KG1 (cell line): ENCODE data around the gene ARHGAP40.
"Not testable (repeated sequence)": the region's sequence is repeated elsewhere in the genome, so short reads cannot be mapped to it uniquely, and the experiment has no call there.

Source experiments
- DNase-seq: peaks from one replicate; lab custom pipeline; 2025; lab: John Stamatoyannopoulos, UW

The ARHGAP40 gene

GRCh38 chr20:38588303-38588702, 13.3 kb upstream of the ARHGAP40 start:
- no peak for DNase-seq

DNA sequence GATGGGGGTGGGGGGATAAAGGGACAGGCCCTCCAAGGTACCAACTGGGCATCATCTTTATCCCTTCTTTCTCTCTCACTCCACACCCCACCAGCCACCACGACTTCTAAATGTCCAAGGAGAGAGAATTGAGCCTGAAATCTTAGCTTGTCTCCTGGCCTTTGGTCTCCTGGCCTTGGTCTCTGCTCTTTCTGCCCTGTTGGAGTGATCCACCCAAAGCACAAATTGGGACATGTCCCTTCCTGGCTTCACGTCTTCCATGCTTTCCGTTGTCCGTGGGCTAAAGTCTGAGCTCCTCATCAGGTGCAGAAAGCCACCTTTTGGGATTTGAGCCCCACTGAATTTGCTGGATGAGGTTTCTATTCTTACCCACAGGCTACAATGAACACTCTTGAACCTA, 12.3 kb upstream of the ARHGAP40 start:
- DNase-seq: no peak

GRCh38 chr20:38589967-38590675, 11.5 kb upstream of the ARHGAP40 start:
- no peak for DNase-seq

GRCh38 chr20:38590676-38591473, 10.7 kb upstream of the ARHGAP40 start:
- no peak for DNase-seq

DNA sequence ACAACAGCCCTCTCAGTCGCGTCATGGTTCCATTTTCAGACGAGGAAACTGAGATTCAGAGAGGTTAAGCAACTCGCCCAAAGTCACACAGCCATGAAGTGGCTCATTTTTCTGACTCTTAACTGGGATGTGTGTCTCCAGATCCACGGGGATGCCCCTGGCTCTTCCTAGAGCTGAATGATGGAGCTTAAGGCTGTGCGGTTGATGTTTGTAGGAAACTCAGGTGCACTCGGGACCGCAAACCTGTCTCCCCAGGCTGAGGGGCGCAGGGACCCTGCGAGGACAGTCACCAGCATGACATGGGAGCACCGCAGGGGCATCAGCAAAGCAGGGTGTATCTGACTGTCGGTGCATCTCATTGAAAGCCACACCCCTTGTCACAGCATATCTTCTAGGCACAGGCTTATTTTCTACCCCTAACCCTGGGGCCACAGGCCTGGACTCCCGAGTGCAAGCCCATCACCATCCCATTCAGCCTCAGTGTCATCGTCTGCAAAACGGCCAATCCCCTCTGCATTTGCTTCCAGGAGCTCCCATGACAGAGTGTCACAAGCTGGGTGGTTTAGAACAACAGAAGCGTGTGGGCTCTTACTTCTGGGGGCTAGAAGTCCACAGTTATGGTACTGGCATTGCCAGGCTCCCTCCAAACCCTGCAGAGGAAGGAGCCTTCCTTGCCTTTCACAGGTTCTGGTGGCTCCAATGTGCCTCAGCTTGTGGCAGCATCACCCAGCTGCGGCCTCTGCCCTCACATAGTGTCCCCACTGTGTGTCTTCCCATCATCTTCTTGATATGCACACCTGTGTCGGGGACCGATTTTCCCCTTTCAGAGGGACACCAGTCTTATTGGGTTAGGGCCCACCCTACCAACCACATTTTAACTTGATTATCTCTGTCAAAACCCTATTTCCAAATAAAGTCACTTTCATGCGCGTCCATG, 9.9 kb upstream of the ARHGAP40 start:
- DNase-seq: no peak

- DNase-seq: not testable (repeated sequence)
Measured at GRCh38 chr20:38592411-38592790, 9.2 kb upstream of the ARHGAP40 start.

GRCh38 chr20:38594281-38594680, 7.3 kb upstream of the ARHGAP40 start:
- DNase-seq: not testable (repeated sequence)

- not testable (repeated sequence) for DNase-seq
Measured at GRCh38 chr20:38595886-38596285, 5.7 kb upstream of the ARHGAP40 start.

- no peak for DNase-seq
Measured at GRCh38 chr20:38599410-38599882, 2.2 kb upstream of the ARHGAP40 start.

- DNase-seq: no peak
Measured at GRCh38 chr20:38600057-38600456, 1.6 kb upstream of the ARHGAP40 start.

- DNase-seq: no peak
Measured at GRCh38 chr20:38602185-38602581, 574 bp downstream of the ARHGAP40 start.

DNA sequence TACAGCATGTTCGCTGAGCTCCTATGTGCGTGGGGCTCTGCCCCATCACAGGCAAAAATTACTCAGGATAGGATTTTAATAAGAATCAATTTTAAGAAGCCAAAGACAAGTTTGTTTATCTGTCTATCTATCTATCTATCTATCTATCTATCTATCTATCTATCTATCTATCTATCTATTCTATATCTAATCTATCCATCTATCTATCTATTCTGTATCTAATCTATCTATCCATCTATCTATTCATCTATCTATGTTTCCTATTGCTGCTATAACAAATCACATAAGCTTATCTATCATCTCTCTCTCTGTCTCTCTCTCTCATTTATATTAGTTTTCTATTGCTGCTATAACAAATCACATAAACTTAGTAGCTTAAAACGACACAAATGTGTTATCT, 1.7 kb downstream of the ARHGAP40 start:
- DNase-seq: no peak

DNA sequence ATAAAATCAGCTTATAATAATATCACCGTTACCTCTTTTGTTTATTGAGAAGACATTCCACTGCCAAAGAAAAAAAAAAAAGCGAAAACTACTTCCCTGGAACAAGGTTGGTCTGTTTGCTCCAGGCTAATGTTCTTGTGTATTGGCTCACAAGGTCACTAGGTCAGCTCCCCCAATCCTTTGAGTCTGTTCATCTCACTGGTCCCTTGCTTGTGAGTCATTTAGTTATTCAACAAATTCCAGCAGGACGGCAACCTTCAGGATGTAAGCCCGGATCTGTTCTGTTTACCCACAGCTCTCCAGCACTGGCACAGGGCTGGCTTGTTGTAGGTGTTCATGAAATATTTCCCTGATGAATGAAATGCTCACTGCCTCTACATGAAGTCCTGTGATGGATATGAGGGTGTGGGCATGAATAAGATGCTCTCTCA, 3.3 kb downstream of the ARHGAP40 start:
- no peak for DNase-seq

- DNase-seq: no peak
Measured at GRCh38 chr20:38607351-38607750, 5.7 kb downstream of the ARHGAP40 start.

DNA sequence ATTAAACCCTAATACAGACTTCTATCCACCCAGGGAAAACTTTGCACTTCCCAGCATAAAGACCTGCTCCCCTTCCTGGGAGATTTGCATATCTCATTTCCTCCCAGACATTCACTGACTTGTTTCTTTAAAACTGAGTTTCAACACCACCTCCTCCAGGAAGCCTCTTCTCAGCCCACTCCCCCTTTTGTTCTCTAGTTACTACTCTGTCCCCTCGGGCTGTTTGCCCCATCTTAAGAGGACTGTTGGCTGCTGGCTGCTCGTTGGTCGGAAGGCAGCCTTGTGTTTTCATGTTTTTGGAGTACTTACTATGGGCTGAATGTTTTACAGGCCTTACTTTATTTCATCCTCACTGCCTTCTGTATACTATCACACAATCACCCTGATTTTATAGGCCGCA, 6.6 kb downstream of the ARHGAP40 start:
- DNase-seq: no peak

DNA sequence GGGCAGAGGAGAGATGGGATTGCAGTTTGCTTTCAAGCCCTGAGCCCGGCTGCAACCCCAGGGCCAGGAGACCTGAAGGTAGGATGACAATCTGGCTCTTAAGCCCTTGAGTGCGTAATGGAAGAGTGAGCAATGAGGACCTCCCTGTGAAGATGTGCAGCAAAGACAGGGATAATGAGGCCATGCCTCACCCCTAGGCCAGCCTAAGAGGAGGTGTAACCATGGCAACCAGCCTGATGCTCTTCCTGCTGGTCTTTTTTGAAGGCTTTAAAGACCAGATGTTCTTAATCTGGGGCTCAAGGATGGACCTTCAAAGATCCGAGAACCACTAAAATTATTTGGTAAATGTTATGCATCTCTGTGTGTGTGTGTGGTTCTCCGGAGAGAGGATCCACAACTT, 8.2 kb downstream of the ARHGAP40 start:
- no peak for DNase-seq

DNA sequence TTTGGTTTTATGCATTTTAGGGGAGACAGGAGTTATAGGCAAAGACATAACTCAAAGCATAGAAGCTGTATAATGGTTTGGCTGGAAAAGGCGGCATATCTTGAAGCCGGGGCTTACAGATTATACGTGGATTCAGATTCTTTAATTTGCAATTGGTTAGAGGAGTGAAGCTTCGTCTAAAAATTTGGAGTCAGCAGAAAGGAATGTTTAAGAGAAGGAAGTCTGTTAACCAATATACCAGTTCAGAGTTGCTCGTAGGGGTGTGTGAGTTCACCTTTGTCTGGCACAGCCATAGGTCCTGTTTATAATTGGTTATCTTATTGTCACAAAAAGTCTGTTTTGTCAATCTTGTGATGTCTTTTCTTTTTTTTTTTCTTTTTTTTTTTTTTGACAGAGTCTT, 8.9 kb downstream of the ARHGAP40 start:
- no peak for DNase-seq

GRCh38 chr20:38612751-38613515, 11.3 kb downstream of the ARHGAP40 start:
- no peak for DNase-seq

DNA sequence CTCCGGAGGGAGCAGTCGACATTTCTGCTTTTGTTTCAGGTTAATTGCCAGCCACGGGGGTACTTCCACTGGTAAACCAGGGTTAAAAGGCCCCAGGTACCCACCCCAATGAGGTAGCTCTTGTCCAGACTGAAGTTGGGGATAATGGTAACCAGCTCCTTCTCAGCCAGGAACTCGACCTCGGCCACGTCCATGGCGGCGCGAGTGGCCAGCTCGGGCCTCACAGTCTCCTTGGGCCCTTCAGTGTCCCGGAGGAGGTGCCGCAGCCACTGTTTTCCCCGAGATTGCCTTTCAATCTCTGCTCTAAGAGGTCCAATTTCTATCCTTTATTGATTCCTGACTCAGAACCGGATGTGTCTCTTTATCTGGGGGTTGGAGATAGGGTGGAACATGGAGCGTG, 13.7 kb downstream of the ARHGAP40 start:
- no peak for DNase-seq

GRCh38 chr20:38616457-38616856, 14.8 kb downstream of the ARHGAP40 start:
- no peak for DNase-seq

- no peak for DNase-seq
Measured at GRCh38 chr20:38617011-38617829, 15.6 kb downstream of the ARHGAP40 start.
